ENCODE data around the gene ANKRD29. TPM values are rescaled to one million over a fixed set of nuclear protein-coding genes. Genes with fewer than 3 reads are reported as not detected.
A peak's percentile ranks its signal among the peaks of the same experiment; 100 is the strongest.
"Not testable (repeated sequence)": the region's sequence is repeated elsewhere in the genome, so short reads cannot be mapped to it uniquely, and the experiment has no call there.

The ANKRD29 gene
- polyA plus RNA-seq, 1 donor from 2014 or later, result not detected

GRCh38 chr18:23578891-23579653 is 83.6 kb downstream of the ANKRD29 start:
- Mint-ChIP-seq H3K4me1 (peaks cover 28 to 44% (median 37%) of the 10 kb centered on the region in 3 donors), H3K27me3 (no peaks in the 10 kb centered on the region), H3K9me3 (no peaks in the 10 kb centered on the region), H3K4me3 (peak overlapping the region in 1 of 4 donors; percentile 28), H3K36me3 (peaks cover 3% of the 10 kb centered on the region), H3K27ac (peak overlapping the region; percentile 37 to 45 (median 41))

- Mint-ChIP-seq H3K4me1 (peaks cover 29 to 47% (median 39%) of the 10 kb centered on the region in 3 donors), H3K36me3 (peaks cover 3% of the 10 kb centered on the region), H3K4me3 (no peak overlapping the region), H3K27ac (peak overlapping the region in 2 of 3 donors; percentile 41 to 45), H3K9me3 (no peaks in the 10 kb centered on the region), H3K27me3 (no peaks in the 10 kb centered on the region)
These were observed 84.5 kb downstream of the ANKRD29 start for GRCh38 chr18:23578067-23578701.

GRCh38 chr18:23577521-23577920 is 85.2 kb downstream of the ANKRD29 start:
- H3K27me3 Mint-ChIP-seq, H3K27ac Mint-ChIP-seq, H3K36me3 Mint-ChIP-seq, H3K9me3 Mint-ChIP-seq, H3K4me3 Mint-ChIP-seq: not testable (repeated sequence)
- peaks cover 27 to 48% (median 38%) of the 10 kb centered on the region in 3 donors for H3K4me1 Mint-ChIP-seq

- Mint-ChIP-seq H3K4me1 (peaks cover 25 to 42% (median 35%) of the 10 kb centered on the region in 3 donors), H3K9me3 (no peaks in the 10 kb centered on the region), H3K27ac (peak overlapping the region in 2 of 3 donors; percentile 31 to 67), H3K36me3 (peaks cover 3% of the 10 kb centered on the region), H3K4me3 (peak overlapping the region in 1 of 4 donors; percentile 28), H3K27me3 (no peaks in the 10 kb centered on the region)
These were observed 87.4 kb downstream of the ANKRD29 start for GRCh38 chr18:23575309-23575651.

GRCh38 chr18:23574611-23575308 is 88.0 kb downstream of the ANKRD29 start:
- H3K36me3 Mint-ChIP-seq, result peaks cover 3% of the 10 kb centered on the region
- H3K4me3 Mint-ChIP-seq, result peak overlapping the region in 2 of 4 donors; percentile 60 to 86
- no peaks in the 10 kb centered on the region for H3K9me3 Mint-ChIP-seq
- no peaks in the 10 kb centered on the region for H3K27me3 Mint-ChIP-seq
- H3K4me1 Mint-ChIP-seq, result peaks cover 20 to 42% (median 32%) of the 10 kb centered on the region in 3 donors
- peak overlapping the region in 2 of 3 donors; percentile 44 to 71 for H3K27ac Mint-ChIP-seq

- Mint-ChIP-seq H3K4me1 (peaks cover 19 to 36% (median 26%) of the 10 kb centered on the region in 3 donors), H3K36me3 (peaks cover 3% of the 10 kb centered on the region), H3K4me3 (peak overlapping the region in 2 of 4 donors; percentile 60 to 86), H3K27ac (peak overlapping the region; percentile 2 to 71 (median 44)), H3K9me3 (no peaks in the 10 kb centered on the region), H3K27me3 (no peaks in the 10 kb centered on the region)
These were observed 88.9 kb downstream of the ANKRD29 start for GRCh38 chr18:23573626-23574431.

- Mint-ChIP-seq H3K36me3 (peaks cover 5% of the 10 kb centered on the region), H3K9me3 (no peaks in the 10 kb centered on the region), H3K27me3 (no peaks in the 10 kb centered on the region), H3K27ac (peak overlapping the region in 1 of 3 donors; percentile 35), H3K4me3 (no peak overlapping the region), H3K4me1 (peaks cover 19 to 30% (median 22%) of the 10 kb centered on the region in 3 donors)
These were observed 89.7 kb downstream of the ANKRD29 start for GRCh38 chr18:23573020-23573419.

GRCh38 chr18:23572570-23572969 is 90.1 kb downstream of the ANKRD29 start:
- Mint-ChIP-seq H3K9me3 (no peaks in the 10 kb centered on the region), H3K4me1 (peaks cover 19 to 30% (median 22%) of the 10 kb centered on the region in 3 donors), H3K27me3 (no peaks in the 10 kb centered on the region), H3K27ac (no peak overlapping the region), H3K36me3 (peaks cover 5% of the 10 kb centered on the region), H3K4me3 (no peak overlapping the region)

GRCh38 chr18:23572012-23572411 is 90.7 kb downstream of the ANKRD29 start:
- Mint-ChIP-seq H3K4me1 (peaks cover 19 to 30% (median 22%) of the 10 kb centered on the region in 3 donors), H3K36me3 (peaks cover 8% of the 10 kb centered on the region), H3K27me3 (no peaks in the 10 kb centered on the region), H3K9me3 (no peaks in the 10 kb centered on the region), H3K27ac (peak overlapping the region in 1 of 3 donors; percentile 59), H3K4me3 (no peak overlapping the region)

GRCh38 chr18:23570912-23571504 is 91.7 kb downstream of the ANKRD29 start:
- Mint-ChIP-seq H3K36me3 (peaks cover 7% of the 10 kb centered on the region), H3K27me3 (no peaks in the 10 kb centered on the region), H3K4me1 (peaks cover 19 to 26% (median 22%) of the 10 kb centered on the region in 3 donors), H3K9me3 (no peaks in the 10 kb centered on the region), H3K27ac (no peak overlapping the region), H3K4me3 (no peak overlapping the region)

- Mint-ChIP-seq H3K27me3 (no peaks in the 10 kb centered on the region), H3K27ac (no peak overlapping the region), H3K4me3 (no peak overlapping the region), H3K9me3 (no peaks in the 10 kb centered on the region), H3K4me1 (peaks cover 10 to 19% (median 15%) of the 10 kb centered on the region in 3 donors), H3K36me3 (peaks cover 7% of the 10 kb centered on the region)
These were observed 93.2 kb downstream of the ANKRD29 start for GRCh38 chr18:23569299-23570063.

- Mint-ChIP-seq H3K27ac (no peak overlapping the region), H3K9me3 (no peaks in the 10 kb centered on the region), H3K4me1 (peaks cover 2 to 9% (median 6%) of the 10 kb centered on the region in 3 donors), H3K27me3 (no peaks in the 10 kb centered on the region), H3K36me3 (peaks cover 7% of the 10 kb centered on the region), H3K4me3 (no peak overlapping the region)
These were observed 94.2 kb downstream of the ANKRD29 start for GRCh38 chr18:23568281-23569138.

GRCh38 chr18:23567671-23568070 is 95.0 kb downstream of the ANKRD29 start:
- Mint-ChIP-seq H3K36me3 (peaks cover 7% of the 10 kb centered on the region), H3K9me3 (no peaks in the 10 kb centered on the region), H3K4me1 (peaks cover 0 to 5% (median 1%) of the 10 kb centered on the region in 3 donors), H3K27me3 (no peaks in the 10 kb centered on the region), H3K4me3 (no peak overlapping the region), H3K27ac (peak overlapping the region in 1 of 3 donors; percentile 5)
